Liver (tissue), 3 donors: ENCODE results near the gene KYNU.

Experiments
- GABPA ChIP-seq, 2 donors: IDR thresholded peaks in 1 of 2; conservative IDR thresholded peaks in 1 of 2; 2 replicates each; pipeline ENCODE4 v1.6.1; 2016; ENCODE audit warnings: antibody characterized with exemption in 2 of 2, mild to moderate bottlenecking in 1 of 2, moderate library complexity in 1 of 2
- RAD21 ChIP-seq, 2 donors: IDR thresholded peaks; 2 replicates each; pipeline ENCODE4 v1.6.1; 2016; ENCODE audit warnings: antibody characterized with exemption in 2 of 2, mild to moderate bottlenecking in 2 of 2
- TF ChIP-seq, protein P1 (sequence below): IDR thresholded peaks from 2 replicates; pipeline ENCODE4 v1.6.1; 2016; ENCODE audit warnings: antibody characterized with exemption, mild to moderate bottlenecking
- TF ChIP-seq, protein P2 (sequence below): fragments of 150-350 bp; IDR thresholded peaks from 2 replicates; pipeline ENCODE4 v1.5.1; 2017; ENCODE audit warnings: improper control_type of control experiment, low read depth, low read length; ENCODE audit not compliant: missing input control
- donor health status: healthy.
- donor health status: healthy.

DNA sequence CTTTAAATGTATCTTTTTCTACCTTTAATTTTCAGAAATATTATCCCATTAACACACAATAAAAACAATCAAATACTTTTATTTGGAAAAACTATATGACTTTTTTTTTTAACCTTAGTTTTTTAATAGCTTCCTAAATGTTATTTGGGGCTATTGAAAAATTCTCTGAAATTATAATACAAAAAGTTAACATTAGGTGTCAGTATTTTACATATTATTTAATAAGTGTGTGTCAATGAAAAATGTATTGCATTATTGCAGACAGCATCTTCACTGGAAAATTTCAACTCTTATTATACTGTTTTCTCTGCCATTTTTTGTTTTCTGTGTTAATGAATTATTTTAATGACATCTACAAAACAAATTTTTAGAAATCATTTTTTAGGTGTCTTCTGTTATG, 200.6 kb downstream of the KYNU start:
- TF ChIP-seq, protein P1, sequence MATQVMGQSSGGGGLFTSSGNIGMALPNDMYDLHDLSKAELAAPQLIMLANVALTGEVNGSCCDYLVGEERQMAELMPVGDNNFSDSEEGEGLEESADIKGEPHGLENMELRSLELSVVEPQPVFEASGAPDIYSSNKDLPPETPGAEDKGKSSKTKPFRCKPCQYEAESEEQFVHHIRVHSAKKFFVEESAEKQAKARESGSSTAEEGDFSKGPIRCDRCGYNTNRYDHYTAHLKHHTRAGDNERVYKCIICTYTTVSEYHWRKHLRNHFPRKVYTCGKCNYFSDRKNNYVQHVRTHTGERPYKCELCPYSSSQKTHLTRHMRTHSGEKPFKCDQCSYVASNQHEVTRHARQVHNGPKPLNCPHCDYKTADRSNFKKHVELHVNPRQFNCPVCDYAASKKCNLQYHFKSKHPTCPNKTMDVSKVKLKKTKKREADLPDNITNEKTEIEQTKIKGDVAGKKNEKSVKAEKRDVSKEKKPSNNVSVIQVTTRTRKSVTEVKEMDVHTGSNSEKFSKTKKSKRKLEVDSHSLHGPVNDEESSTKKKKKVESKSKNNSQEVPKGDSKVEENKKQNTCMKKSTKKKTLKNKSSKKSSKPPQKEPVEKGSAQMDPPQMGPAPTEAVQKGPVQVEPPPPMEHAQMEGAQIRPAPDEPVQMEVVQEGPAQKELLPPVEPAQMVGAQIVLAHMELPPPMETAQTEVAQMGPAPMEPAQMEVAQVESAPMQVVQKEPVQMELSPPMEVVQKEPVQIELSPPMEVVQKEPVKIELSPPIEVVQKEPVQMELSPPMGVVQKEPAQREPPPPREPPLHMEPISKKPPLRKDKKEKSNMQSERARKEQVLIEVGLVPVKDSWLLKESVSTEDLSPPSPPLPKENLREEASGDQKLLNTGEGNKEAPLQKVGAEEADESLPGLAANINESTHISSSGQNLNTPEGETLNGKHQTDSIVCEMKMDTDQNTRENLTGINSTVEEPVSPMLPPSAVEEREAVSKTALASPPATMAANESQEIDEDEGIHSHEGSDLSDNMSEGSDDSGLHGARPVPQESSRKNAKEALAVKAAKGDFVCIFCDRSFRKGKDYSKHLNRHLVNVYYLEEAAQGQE, result no peak
- TF ChIP-seq, protein P2, sequence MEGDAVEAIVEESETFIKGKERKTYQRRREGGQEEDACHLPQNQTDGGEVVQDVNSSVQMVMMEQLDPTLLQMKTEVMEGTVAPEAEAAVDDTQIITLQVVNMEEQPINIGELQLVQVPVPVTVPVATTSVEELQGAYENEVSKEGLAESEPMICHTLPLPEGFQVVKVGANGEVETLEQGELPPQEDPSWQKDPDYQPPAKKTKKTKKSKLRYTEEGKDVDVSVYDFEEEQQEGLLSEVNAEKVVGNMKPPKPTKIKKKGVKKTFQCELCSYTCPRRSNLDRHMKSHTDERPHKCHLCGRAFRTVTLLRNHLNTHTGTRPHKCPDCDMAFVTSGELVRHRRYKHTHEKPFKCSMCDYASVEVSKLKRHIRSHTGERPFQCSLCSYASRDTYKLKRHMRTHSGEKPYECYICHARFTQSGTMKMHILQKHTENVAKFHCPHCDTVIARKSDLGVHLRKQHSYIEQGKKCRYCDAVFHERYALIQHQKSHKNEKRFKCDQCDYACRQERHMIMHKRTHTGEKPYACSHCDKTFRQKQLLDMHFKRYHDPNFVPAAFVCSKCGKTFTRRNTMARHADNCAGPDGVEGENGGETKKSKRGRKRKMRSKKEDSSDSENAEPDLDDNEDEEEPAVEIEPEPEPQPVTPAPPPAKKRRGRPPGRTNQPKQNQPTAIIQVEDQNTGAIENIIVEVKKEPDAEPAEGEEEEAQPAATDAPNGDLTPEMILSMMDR, result no peak
- TF ChIP-seq GABPA (IDR thresholded peaks at IDR 0.05 in 1 of 2, conservative IDR thresholded peaks at IDR 0.05 in 1 of 2) (no peak), RAD21 (IDR thresholded peaks at IDR 0.05) (no peak)
